SK-N-SH treated with all-trans-retinoic acid at 6 μM for 48 hours (cell line): ENCODE measurements around the gene JADE3.

Source experiments
- ARNTL ChIP-seq: fragments of 450-650 bp; formaldehyde crosslinking; IDR thresholded peaks from 2 replicates; pipeline ENCODE4 v1.5.0; 2020; ENCODE audit warnings: low read depth, mild to moderate bottlenecking, moderate library complexity, borderline replicate concordance
- CREB5 ChIP-seq: fragments of 250-450 bp; sonication (Bioruptor Pico); IDR thresholded peaks from 2 replicates; pipeline ENCODE4 v1.5.1; 2020; ENCODE audit warnings: low read depth, mild to moderate bottlenecking, moderate library complexity
- CSDC2 ChIP-seq: fragments of 250-450 bp; sonication (Bioruptor Pico); IDR thresholded peaks from 2 replicates; pipeline ENCODE4 v1.5.0; 2020; ENCODE audit warnings: mild to moderate bottlenecking, moderate library complexity
- ISL1 ChIP-seq: fragments of 250-450 bp; sonication (Bioruptor Pico); IDR thresholded peaks from 2 replicates; pipeline ENCODE4 v2.1.2; 2022; ENCODE audit warnings: mild to moderate bottlenecking, moderate library complexity
- PATZ1 ChIP-seq: fragments of 250-450 bp; sonication (Bioruptor Pico); IDR thresholded peaks from 2 replicates; pipeline ENCODE4 v1.8.0; 2020; ENCODE audit warnings: mild to moderate bottlenecking, moderate library complexity, borderline replicate concordance
- SNAI2 ChIP-seq: fragments of 250-450 bp; sonication (Bioruptor Pico); IDR thresholded peaks from 2 replicates; pipeline ENCODE4 v1.5.0; 2020; ENCODE audit warnings: mild to moderate bottlenecking, moderate library complexity
- ZFP3 ChIP-seq: fragments of 250-450 bp; sonication (Bioruptor Pico); IDR thresholded peaks from 2 replicates; pipeline ENCODE4 v1.5.0; 2020; ENCODE audit warnings: mild to moderate bottlenecking, moderate library complexity
- ZNF8 ChIP-seq: fragments of 450-650 bp; formaldehyde crosslinking; IDR thresholded peaks from 2 replicates; pipeline ENCODE4 v1.5.0; 2020; ENCODE audit warnings: mild to moderate bottlenecking, moderate library complexity

GRCh38 chrX:47063179-47063578 is 151.0 kb downstream of the JADE3 start:
- TF ChIP-seq CREB5 (CRISPR knock-in tag), result no peak
- TF ChIP-seq CSDC2, result no peak
- TF ChIP-seq ZFP3 (CRISPR knock-in tag), result no peak
- TF ChIP-seq PATZ1, result no peak
- no peak for TF ChIP-seq SNAI2 (CRISPR knock-in tag)
- no peak for TF ChIP-seq ISL1 (CRISPR knock-in tag)
- TF ChIP-seq ZNF8 (CRISPR knock-in tag), result no peak
- TF ChIP-seq ARNTL, result no peak
